ENCODE measurements around the gene PIWIL4.

The PIWIL4 gene

DNA sequence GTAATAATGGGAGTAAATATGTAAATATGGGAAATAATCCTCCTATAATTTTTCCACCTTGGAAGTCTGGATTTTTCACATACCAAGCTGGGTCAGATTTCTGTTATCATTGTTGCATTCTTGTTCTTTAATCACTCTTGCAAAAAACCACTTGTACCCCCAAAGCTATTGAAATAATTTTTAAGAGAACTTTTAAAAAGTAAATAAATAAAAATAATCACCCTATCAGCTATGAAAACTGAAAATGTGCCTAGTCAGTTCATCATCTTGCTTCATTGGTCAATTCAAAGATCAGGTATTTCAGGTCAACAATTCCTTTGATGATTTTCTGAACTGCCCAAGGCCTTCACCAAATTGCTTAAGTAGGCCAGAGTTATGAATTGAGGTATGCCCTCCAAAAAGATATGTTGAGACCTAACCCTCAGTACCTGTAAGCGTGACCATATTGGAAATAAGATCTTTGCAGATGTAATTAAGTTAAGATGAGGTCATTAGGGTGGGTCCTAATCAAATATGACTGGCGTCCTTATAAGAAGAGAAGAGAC is 95.8 kb downstream of the PIWIL4 start:
- H3K27ac ChIP-seq, result no peak overlapping the region
- H3K4me3 ChIP-seq, result no peak overlapping the region
- DNase-seq (ENCODE audit: low spot score), result no peak
- TF ChIP-seq, protein P1, sequence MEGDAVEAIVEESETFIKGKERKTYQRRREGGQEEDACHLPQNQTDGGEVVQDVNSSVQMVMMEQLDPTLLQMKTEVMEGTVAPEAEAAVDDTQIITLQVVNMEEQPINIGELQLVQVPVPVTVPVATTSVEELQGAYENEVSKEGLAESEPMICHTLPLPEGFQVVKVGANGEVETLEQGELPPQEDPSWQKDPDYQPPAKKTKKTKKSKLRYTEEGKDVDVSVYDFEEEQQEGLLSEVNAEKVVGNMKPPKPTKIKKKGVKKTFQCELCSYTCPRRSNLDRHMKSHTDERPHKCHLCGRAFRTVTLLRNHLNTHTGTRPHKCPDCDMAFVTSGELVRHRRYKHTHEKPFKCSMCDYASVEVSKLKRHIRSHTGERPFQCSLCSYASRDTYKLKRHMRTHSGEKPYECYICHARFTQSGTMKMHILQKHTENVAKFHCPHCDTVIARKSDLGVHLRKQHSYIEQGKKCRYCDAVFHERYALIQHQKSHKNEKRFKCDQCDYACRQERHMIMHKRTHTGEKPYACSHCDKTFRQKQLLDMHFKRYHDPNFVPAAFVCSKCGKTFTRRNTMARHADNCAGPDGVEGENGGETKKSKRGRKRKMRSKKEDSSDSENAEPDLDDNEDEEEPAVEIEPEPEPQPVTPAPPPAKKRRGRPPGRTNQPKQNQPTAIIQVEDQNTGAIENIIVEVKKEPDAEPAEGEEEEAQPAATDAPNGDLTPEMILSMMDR (IDR thresholded peaks at IDR 0.05), result no peak

DNA sequence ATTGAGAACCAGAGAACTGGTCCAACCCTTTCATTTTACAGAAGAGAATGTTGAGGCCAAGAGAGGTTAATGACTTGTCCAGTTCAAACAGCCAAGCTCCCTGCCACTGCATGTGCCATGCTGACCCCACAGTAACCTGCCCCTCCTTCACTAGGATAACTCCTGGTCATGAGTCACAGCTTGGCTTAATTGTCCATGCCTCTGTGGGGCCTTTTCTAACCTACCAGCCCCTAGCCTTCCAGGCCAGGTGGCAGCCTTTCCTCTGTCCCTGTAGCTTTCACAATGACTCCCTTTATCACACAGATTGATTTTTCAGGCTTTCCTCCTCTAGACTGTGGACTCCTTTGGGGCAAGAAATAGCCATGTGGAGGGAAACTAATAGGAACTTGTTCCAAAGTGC is 97.2 kb downstream of the PIWIL4 start:
- no peak overlapping the region for H3K4me3 ChIP-seq
- H3K27ac ChIP-seq, result no peak overlapping the region
- TF ChIP-seq, protein P1 (IDR thresholded peaks at IDR 0.05), result no peak
- DNase-seq (ENCODE audit: low spot score), result no peak

DNA sequence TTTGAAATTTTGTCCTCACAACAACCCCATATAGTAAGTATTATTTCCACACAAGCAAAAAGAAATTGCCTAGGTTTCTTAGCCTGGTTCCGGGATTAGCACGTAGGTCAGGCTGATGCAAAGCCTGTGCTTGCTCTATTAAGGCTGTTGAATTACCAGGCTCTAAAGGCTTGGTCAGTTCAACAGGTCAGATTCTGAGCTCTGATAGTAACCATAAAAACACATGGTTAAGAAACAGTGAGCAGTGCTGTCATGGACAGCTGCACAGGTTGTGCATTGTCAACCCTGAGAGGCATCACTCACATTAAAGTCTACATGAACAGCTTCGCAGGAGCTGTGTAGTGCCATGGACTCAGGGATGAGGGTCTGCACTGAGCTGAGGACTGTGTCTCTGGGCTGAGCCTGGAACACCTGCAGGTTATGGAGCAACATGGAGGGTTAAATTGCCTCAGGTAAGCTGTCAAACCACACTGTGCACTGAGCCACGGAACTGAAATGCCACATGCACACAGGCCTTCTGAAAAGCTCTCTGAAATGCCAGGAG is 98.0 kb downstream of the PIWIL4 start:
- H3K4me3 ChIP-seq, result no peak overlapping the region
- no peak for DNase-seq (ENCODE audit: low spot score)
- H3K27ac ChIP-seq, result no peak overlapping the region
- TF ChIP-seq, protein P1 (IDR thresholded peaks at IDR 0.05), result no peak

DNA sequence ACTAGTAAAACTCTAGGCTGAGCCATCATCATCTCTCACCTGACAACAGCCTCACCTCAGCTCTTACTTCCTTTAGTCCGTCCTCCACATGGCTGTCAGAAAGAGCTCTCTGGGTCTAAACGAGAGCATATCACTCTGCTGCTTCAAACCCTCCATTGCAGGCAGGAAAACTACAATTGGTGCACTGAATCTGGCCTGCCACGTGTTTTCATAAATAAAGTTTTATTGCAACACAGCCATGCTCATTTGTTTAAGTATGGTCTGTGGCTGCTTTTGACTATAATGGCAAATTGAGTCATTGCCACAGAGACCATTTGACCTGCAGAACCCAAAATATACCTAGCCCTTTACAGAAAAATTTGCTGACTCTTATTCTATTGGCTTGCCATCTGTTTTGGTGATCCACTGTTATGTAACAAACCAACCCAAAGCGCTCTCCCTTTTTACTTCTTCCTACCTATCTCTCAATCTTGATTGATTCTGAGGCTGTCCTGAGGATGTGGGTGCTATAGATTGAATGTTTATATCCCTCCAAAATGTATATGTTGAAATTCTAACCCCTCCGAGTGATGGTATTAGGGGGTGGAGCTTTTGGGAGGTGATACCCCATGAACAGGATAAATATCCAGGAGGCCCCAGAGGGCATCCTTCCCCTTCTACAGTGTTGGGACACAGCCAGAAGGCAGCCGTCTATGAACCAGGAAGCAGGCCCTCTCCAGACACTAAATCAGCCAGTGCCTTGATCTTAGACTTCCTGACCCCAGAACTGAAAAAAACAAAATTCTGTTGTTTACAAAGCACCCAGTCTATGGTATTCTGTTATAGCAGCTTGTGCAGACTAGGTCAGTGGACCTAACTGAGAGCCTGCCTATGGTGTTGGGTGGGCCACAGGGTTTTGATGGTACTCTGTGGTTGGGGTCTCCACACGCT is 99.9 kb downstream of the PIWIL4 start:
- H3K27ac ChIP-seq, result no peak overlapping the region
- DNase-seq (ENCODE audit: low spot score), result no peak
- TF ChIP-seq, protein P1 (IDR thresholded peaks at IDR 0.05), result no peak
- no peak overlapping the region for H3K4me3 ChIP-seq

DNA sequence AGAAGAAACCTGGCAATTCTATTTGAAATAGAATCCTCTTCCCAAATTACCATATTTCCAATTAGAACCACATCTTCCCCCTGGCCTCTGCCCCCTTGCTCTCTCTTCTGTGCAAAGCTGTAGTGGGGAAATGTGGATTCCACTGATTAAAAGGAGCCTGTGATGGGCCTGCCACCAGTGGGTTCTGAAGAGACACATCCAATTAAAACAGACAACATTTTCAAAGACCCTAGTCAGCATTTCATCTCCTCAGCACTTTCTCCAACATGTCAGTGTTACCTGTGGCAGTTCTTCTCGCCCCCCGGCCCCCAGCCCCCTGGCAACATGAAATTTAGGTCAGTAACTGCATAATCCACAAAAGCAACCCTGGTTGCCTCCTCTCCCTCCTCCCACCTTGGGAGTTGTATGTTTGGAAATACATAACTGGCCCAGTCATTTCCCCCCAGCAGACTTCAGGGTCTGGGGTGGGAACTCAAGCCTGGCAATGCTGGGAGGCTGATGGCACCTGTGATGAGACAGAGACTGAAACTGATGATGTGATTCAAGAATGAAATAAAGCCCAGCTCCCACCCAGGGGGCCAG is 101.1 kb downstream of the PIWIL4 start:
- no peak for DNase-seq (ENCODE audit: low spot score)
- Histone ChIP-seq H3K27ac (no peak overlapping the region), H3K4me3 (no peak overlapping the region)
- TF ChIP-seq, protein P1 (IDR thresholded peaks at IDR 0.05), result no peak

DNA sequence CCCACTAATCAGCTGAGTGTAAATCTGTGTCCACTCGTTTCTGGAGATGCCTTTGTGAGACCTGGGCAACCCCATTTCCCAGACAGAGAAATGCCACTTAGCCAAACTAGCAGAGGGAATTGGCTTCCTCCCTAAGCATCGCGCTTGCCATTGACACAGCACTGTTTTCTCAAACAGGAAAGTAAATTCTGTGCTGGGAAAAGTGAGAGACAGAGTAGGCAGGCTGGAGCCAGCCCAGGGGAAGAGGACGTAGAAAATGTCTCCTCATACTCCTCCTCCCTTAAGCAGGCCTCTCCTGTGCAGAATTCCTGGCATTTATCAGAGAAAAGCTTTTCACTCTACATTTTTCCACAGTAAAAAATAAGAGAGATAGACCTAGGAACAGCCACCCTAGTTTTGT is 101.9 kb downstream of the PIWIL4 start:
- Histone ChIP-seq H3K27ac (no peak overlapping the region), H3K4me3 (no peak overlapping the region)
- TF ChIP-seq, protein P1 (IDR thresholded peaks at IDR 0.05), result no peak
- DNase-seq (ENCODE audit: low spot score), result no peak
